Measurements from ENCODE around the gene CCL15.

Gene CCL15, protein sequence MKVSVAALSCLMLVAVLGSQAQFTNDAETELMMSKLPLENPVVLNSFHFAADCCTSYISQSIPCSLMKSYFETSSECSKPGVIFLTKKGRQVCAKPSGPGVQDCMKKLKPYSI

DNA sequence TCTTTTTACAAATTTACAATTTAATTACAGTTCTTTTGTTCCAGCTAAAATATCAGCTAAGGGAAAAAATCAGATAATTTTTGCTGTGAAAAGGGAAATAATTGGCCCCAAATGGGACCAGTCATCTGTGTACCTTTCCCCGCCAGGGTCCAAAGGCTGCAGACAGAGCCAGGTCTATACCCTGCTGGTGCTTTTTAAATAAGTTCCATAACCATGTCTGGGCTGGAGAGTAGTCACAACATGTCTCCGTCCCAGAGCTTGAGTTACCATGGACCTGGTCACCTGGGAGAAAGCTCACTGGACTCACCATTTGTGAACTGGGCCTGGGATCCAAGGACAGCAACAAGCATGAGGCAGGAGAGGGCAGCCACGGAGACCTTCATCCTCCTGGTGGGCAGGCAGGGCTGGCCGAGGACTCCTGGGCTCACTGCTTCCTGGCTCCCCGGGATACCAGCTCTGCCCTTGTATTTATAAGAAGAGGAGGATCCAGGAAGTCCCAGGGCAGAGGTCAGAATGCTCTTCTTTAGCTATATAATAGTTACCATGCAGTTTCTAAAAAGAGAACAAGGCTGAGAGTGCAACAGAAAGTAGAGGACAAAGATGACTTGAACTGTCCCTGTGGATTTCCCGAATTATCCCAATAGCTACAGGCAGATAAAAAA is at the start of gene CCL15:
Gene CCL15, minus strand, starts transcription at position 444 of the 662 bp plus-strand sequence. Its CDS starts 61 bp downstream, at position 383.
- no peak for DNase-seq (ENCODE audit: extremely low read depth, low read depth)
- TF ChIP-seq, protein P1, sequence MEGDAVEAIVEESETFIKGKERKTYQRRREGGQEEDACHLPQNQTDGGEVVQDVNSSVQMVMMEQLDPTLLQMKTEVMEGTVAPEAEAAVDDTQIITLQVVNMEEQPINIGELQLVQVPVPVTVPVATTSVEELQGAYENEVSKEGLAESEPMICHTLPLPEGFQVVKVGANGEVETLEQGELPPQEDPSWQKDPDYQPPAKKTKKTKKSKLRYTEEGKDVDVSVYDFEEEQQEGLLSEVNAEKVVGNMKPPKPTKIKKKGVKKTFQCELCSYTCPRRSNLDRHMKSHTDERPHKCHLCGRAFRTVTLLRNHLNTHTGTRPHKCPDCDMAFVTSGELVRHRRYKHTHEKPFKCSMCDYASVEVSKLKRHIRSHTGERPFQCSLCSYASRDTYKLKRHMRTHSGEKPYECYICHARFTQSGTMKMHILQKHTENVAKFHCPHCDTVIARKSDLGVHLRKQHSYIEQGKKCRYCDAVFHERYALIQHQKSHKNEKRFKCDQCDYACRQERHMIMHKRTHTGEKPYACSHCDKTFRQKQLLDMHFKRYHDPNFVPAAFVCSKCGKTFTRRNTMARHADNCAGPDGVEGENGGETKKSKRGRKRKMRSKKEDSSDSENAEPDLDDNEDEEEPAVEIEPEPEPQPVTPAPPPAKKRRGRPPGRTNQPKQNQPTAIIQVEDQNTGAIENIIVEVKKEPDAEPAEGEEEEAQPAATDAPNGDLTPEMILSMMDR (IDR thresholded peaks at IDR 0.05; ENCODE audit: low read depth, low read length) = no peak

- TF ChIP-seq, protein P1 (IDR thresholded peaks at IDR 0.05; ENCODE audit: low read depth, low read length) = no peak
- DNase-seq (ENCODE audit: extremely low read depth, low read depth) = no peak
Measured at GRCh38 chr17:36049643-36050042, 48.3 kb upstream of the CCL15 start.

DNA sequence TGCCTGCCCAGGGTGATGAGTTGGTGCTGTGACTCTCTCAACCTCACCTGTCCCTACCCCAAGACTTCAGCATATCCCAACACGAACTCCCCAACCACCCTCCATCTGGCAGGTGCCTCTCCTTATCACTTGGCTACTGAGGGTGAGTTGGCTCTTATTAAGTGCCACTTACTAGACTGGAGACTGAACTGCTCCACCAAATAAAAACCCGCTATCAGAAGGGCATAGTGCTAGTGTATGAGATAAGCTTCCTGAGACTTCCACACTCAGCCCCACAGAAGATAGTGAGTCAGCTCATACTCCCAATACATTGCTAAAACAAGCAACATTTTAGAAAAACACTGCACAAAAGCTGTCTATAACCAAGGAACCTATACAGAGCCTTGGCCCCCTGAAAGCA is 46.7 kb upstream of the CCL15 start:
- no peak for DNase-seq (ENCODE audit: extremely low read depth, low read depth)
- TF ChIP-seq, protein P1 (IDR thresholded peaks at IDR 0.05; ENCODE audit: low read depth, low read length) = no peak

GRCh38 chr17:36036235-36036634 is 34.9 kb upstream of the CCL15 start:
- DNase-seq (ENCODE audit: extremely low read depth, low read depth) = no peak
- TF ChIP-seq, protein P1 (IDR thresholded peaks at IDR 0.05; ENCODE audit: low read depth, low read length) = no peak

GRCh38 chr17:36034127-36034526 is 32.8 kb upstream of the CCL15 start:
- DNase-seq (ENCODE audit: extremely low read depth, low read depth) = no peak
- TF ChIP-seq, protein P1 (IDR thresholded peaks at IDR 0.05; ENCODE audit: low read depth, low read length) = no peak

DNA sequence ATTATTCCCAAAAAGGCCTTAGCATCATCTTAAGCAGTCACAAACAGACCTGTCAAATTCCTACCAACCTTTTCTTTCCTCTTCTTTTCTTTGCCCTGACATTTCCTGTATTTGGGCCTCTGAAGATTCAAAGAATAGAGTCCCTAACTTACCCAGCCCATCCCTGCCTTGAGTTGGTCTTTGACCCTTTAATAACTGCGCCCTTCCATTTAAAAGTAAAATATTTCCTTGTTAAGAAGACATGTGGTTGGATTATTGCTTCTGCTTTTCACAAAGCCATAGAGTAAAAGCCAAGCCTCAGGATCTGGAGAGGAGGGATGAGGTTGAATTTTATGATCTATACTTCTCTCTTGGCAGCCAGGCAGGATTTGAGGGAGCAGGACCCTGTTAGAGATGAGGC is 29.6 kb upstream of the CCL15 start:
- DNase-seq (ENCODE audit: extremely low read depth, low read depth) = no peak
- TF ChIP-seq, protein P1 (IDR thresholded peaks at IDR 0.05; ENCODE audit: low read depth, low read length) = no peak

DNA sequence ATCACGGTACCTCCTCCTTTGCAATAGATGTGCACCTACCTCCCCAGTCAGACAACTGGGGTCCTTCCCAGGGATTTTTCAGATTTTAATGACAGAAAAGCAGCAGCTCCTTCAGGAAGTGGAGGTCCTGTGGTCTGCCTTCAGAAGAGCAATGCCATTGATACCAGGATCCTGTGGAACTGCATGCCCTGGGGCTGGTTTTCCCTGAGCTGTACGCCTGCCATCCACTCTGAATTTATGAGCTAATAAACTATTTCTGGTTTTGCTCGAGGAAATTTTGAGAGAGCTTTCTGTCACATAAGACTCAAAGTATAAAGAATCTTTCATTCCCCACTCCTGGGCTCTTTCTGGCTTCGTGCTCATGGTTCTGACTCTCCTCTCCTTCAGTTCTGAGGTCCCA is 26.4 kb upstream of the CCL15 start:
- DNase-seq (ENCODE audit: extremely low read depth, low read depth) = no peak
- TF ChIP-seq, protein P1 (IDR thresholded peaks at IDR 0.05; ENCODE audit: low read depth, low read length) = no peak
